Endometrial microvascular endothelial cells (primary cell): ENCODE measurements around the gene PPIA. TPM values are rescaled to one million over a fixed set of nuclear protein-coding genes. Genes with fewer than 3 reads are reported as not detected.
"Not testable (repeated sequence)": the region's sequence is repeated elsewhere in the genome, so short reads cannot be mapped to it uniquely, and the experiment has no call there.

ENCODE experiments used
- in situ Hi-C: cut with HindIII; loops from 2 replicates; pipeline ENCODE4 v1.10.0; 2017; ENCODE audit warnings: low sequenced_read_pairs, low pct_unique_long_range_greater_than_20kb; ENCODE audit errors: inconsistent ontology term
- total RNA-seq: library from RNA; depleted of rRNA; stranded (reverse); fragments of >200 nt; gene quantifications from one replicate; pipeline ENCODE4 v1.2.3, GENCODE V29; 2015; ENCODE audit errors: inconsistent ontology term

Gene PPIA
- total RNA-seq, 1 donor from 2014 or later, result 4,454 TPM

DNA sequence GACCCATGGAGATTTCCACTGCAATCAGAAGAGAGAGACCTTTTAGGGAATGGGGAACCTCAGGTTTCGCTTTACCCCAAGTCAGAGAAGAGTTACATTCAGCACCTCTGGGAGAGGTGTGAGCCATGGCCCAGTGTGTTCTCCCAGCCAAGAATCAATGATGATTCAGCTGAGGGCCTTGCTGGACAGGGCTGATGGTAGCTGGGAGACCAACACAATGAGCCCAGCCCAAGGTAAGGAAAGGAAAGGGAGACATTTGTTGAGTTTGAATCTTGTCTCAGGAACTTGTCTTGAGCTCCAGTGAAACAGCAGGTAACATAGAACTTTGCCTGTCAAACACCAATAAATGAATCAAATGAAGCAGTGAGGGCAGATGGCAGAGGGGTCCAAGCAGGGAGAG lies 14.0 kb upstream of the PPIA start:
- in situ Hi-C loops, result no loop called here

DNA sequence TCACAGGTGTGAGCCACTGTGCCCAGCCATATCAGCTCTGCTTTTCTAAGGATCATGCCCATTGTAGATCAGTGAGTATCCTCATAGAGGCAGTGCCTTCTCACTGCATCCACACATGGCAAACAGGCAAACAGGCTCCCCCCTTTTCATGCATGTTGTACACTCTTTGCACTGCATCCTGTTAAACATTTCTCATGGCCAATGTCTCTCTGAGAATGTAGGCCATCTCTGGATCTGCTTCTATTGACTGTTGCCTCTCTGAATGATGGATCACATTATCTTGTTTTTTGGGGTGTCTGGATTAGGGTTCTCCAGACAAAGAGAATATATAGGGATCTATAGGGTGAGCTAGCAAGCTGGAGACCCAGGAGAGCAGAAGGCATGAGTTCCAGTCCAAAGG lies 13.1 kb upstream of the PPIA start:
- in situ Hi-C loops, result no loop called here

DNA sequence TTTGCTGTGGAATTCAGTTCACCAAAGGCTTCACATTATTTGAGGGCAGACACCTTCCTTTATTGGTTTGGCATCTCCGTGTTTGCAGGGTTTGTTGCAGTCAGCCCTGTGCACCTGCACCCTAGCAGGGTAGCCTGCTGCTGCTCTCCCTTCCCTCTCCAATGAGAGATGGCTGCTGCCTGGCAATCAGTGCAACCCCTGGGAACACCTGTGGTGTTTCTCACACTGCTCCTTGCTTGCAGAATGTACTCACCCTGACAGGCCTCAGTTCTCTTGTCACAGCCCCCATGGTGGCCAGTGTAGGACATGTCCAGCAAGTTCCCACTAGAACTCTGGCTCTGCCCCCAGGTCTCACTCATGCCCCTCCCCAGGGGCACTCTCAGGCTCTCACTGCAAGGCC lies 12.1 kb upstream of the PPIA start:
- in situ Hi-C loops, result no loop called here

DNA sequence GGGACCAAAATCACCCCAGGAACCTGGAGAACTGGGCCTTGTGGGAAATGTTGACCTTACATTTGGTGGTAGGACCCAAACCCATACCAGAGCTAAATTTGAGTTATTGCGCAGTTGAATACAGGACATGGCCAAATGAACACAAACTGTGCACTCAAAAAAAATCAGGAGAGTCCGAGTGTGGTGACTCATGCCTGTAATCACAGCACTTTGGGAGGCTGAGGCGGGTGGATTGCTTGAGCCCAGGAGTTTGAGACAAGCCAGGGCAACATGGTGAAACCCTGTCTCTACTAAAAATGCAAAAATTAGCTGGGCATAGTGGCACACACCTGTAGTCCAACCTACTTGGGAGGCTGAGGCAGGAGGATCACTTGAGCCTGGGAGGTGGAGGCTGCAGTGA lies 11.3 kb upstream of the PPIA start:
- in situ Hi-C loops, result not testable (repeated sequence)

DNA sequence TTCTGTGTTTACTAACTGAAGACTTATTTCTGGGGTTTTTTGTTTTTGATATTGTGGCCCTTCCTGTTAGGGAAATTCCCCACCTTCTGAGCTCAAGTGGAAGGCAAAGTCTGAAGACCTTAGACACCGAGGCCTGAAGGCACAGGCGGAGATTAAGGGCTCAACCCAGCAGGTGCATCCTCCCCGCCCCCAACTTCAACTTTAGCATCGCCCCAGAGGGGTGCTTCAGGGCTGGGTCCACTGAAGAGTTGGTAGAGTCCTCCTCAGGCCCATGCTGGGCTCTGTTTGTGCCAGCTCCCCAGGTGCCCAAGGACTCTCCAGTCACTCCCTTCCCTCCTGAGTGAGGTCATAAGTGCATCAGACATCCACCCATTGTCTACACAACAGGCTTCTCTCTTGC lies 9.4 kb upstream of the PPIA start:
- in situ Hi-C loops, result no loop called here

DNA sequence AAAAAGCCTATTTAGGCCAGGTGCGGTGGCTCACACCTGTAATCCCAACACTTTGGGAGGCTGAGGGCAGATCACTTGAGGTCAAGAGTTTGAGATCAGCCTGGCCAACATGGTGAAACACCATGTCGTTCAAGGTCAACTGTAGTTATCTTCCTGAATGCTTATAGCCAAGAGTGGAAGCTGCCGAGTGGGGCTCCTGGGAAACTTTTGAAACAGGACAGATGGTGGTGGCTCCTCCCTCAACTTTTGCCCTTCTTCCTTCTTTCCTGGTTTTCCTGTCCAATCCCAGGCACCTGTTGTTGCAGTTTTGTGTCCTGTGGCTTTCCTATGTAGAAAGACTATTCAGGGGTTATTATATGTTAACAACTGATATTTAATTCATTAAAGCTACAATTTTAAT lies 8.7 kb upstream of the PPIA start:
- in situ Hi-C loops, result no loop called here

DNA sequence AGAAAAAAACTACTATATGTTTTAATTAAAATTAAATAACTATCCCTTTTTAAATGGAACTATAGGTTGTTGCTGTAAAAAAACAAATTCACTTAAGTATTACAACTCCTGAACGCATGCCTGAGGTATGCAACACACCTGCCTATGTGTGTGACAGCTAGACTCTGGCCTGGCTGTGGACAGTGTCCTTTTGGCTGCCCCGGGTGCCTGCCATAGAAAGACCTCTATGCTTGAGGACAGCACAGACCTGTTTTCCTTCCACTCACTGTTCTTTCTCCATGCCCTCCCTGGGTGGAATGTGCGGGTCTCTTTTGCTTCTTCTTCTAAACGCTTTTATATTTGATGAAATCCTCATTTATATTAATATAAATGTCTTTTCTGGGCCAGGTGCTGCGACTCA lies 6.5 kb upstream of the PPIA start:
- in situ Hi-C loops, result no loop called here

DNA sequence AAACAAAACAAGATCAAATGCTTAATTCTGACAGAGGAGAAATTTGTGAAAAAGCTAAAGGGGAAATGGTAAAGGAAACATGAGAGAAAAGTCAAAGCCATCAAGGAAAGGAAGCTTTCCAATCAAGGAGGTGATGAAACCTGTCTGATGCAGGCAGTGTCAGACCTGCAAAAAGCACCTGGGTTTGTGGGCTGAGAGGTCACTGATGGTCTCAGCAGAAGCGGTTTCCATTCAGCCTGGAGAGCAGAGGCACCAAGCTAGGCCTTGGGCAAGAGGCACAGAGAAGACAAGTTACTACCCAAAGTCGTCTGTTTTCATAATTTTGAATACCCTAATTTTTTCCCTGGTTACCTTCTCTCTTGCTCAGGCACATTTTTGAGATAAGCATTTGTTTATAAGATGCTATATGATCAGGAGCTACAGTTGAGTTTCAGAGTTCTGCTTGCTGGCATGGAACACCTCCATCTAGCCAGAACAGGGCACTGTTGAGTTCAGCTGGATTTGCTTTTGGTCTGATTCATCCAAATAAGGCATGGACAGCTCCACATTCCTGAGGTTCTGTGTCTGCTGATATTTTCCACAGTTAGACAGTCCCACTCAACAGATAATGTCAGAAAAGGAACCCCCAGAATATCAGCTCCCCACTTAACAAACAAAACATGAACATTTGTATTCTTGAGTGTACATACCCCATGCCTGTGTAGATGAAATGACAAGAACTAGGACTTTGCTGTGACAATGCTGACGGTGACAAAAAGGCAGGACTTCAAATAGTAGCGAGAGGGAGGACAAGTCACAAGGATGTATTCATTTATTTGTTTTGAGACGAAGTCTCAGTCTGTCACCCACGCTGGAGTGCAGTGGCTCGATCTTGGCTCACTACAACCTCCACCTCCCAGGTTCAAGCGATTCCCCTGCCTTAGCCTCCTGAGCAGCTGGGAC lies 4.9 kb upstream of the PPIA start:
- in situ Hi-C loops, result no loop called here

DNA sequence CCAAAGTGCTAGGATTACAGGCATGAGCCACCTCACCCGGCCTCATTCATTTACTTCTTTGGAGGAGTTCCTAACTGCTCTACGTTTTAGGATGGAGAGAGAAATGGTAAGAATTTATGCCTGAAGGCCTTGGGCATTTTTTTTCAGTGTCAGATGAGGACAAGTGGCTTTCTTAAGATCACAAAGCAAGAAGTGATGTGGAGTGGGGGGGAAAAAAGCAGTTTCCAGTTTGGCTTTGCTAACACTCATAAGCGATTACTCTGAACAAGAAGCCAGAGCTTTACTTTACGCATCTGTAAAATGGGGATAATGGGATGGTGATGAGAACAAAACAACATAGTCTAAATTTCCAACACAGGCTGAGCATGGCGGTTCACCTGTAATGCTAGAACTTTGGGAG lies 2.6 kb upstream of the PPIA start:
- in situ Hi-C loops, result no loop called here

DNA sequence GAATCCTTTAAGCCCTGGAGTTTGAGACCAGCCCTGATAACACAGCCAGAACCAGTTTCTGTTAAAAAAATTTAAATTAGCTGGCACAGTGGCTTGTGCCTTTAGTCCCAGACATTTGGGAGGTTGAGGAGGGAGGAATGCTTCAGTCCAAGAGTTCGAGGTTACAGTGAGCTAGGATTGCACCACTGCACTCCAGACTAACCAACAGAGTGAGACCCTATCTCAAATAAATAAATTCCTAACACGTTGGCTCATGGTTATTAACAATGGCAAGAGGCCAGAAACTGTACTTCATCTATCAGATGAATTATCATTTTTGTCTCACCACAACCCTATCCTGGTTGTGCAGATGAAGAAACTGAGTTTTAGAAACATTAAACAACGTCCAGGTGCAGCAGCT lies 2.1 kb upstream of the PPIA start:
- in situ Hi-C loops, result no loop called here

DNA sequence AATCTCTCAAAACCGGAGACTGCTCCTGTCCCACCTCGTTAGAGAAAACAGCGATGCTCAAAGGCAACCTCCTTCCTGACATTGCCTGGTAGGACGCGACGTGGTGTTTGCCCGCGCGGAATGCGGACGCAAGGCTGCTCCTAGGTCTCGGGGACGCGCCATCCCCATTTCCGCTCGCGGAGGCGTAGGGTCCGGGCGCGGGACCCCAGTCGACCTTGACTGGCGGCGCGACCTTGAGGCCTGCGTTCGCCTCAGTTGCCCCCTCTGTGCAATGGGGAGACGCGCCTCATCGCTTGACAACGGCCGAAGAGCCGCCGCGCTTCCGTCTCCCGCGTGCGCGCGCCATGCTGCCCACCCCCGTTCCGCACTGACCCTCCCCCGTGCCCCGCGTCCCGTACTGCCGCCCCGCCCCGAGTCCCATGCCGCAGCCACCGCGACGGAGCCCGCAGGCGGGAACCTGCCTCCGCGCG lies 412 bp upstream of the PPIA start:
- in situ Hi-C loops, result no loop called here

DNA sequence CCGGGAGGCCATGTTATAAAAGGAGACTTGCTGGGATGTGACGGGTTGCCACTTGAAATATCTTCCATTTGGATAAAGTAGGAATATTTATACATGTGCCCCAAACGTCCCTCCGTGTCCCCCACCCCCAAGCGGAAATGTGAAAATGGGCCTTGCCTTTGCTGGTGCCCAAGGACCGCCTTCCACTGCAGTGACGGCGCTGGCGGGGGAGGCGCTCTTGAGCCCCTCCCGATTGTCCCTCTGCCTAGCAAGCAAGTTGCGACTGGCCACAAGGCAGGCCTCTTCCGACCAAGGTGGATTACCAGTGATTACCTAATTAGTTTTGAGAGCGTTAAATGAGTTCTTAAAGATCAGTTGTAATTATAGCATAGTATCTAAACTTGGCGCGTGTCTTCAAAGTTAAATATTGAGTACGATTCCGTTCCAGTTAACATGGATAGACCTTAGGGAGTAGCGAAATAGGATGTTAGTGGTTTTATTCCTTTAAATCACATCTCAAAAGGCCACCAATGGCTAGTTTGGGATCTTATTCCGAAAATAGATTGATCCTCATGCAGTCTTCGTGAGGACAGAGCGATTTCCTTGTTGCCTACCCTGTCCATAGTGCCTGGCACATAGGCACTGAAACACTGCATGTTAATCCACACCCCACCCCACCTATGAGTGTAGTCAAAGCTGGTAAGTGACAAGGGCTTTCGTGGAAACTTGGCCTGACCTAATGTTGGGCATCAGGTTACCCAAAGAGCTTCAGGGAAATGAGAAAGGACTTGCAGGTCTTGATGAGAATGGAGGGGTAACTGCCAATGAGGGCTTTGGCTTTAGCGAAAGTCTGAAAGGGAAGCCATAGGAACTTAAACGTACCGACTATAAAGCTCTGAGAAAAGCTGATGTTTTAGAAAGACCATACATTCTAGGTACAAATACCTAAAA lies 1.1 kb downstream of the PPIA start:
- in situ Hi-C loops, result no loop called here

DNA sequence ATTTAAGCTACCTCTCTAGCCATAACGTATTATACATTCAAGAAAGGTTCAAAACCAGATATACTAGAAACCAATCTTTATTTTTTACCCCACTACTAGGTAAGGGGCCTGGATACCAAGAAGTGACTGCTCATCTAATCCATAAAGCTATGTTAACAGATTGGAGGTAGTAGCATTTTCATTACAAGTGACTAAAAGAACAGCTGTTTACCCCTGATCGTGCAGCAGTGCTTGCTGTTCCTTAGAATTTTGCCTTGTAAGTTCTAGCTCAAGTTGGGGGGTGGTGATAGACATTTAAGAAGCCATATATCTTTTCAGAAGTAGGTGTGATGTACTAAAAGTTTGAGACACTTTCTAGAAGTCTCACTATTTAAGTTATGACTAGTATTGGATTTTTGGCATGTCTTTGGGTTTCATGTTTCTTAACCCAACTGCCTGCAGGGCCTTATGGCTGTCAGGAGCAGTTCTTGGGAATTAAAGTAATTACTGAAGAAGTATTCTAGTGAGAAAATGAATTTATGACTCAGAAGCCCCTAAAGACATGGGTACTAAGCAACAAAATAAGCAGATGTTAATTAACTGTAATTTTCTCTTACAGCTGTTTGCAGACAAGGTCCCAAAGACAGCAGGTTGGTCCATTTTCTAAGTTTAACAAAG lies 2.3 kb downstream of the PPIA start:
- in situ Hi-C loops, result no loop called here

DNA sequence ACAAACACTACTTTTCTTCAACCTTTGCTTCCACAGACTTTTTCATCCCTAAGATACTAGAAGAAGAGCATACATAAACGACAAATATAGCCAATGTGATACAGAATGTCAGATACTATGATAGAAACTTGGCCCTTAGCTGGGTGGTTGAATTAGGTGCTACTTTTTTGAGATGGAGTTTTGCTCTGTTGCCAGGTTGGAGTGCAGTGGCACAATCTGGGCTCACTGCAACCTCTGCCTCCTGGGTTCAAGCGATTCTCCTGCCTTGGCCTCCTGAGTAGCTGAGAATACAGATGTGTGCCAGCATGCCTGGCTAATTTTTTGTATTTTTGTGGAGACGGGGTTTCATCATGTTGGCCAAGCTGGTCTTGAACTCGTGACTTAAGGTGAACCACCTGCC lies 3.5 kb downstream of the PPIA start:
- in situ Hi-C loops, result no loop called here

DNA sequence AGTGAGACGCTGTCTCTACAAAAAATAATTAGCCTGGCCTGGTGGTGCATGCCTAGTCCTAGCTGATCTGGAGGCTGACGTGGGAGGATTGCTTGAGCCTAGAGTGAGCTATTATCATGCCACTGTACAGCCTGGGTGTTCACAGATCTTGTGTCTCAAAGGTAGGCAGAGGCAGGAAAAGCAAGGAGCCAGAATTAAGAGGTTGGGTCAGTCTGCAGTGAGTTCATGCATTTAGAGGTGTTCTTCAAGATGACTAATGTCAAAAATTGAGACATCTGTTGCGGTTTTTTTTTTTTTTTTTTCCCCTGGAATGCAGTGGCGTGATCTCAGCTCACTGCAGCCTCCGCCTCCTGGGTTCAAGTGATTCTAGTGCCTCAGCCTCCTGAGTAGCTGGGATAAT lies 5.4 kb downstream of the PPIA start:
- in situ Hi-C loops, result no loop called here

DNA sequence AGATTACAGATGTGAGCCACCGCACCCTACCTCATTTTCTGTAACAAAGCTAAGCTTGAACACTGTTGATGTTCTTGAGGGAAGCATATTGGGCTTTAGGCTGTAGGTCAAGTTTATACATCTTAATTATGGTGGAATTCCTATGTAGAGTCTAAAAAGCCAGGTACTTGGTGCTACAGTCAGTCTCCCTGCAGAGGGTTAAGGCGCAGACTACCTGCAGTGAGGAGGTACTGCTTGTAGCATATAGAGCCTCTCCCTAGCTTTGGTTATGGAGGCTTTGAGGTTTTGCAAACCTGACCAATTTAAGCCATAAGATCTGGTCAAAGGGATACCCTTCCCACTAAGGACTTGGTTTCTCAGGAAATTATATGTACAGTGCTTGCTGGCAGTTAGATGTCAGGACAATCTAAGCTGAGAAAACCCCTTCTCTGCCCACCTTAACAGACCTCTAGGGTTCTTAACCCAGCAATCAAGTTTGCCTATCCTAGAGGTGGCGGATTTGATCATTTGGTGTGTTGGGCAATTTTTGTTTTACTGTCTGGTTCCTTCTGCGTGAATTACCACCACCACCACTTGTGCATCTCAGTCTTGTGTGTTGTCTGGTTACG lies 6.0 kb downstream of the PPIA start:
- in situ Hi-C loops, result no loop called here

DNA sequence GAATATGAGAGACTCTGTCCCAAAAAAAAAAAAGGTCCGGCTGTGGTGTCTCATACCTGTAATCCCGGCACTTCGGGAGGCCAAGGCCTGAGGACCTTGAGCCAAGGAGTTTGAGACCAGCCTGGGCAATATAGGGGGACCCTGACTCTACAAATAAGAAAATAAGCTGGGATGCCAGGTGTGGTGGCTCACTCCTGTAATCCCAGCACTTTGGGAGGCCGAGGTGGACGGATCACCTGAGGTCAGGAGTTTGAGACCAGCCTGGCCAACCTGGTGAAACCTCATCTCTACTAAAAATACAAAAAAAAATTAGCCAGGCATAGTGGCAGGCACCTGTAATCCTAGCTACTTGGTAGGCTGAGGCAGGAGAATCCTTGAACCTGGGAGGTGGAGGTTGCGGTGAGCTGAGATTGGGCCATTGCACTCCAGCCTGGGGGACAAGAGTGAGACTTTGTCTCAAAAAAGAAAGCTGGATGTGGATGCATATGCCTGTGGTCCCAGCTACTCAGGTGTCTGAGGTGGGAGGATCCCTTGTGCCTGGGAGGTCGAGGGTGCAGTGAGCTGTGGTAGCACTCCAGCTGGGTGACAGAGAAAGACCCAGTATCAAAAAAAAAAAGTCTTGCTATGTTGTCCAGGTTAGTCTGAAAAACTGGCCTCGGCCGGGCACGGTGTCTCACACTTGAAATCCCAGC lies 7.5 kb downstream of the PPIA start:
- in situ Hi-C loops, result not testable (repeated sequence)

DNA sequence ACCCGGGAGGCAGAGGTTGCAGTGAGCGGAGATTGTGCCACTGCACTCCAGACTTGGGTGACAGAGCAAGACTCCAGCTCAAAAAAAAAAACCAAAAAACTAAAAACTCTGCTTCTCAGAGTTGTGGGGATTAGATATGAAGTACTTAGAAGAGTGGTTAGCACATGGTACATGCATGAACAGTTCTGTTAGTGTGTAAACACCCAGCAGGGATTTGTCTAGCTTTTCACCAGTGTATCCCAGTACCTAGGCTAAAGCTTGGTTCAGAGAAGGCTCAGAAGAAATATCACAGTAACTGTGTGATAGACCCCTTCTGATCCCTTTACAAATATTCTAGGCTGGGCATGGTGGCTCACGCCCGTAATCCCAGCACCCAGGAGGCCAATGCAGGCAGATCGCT lies 9.5 kb downstream of the PPIA start:
- in situ Hi-C loops, result no loop called here
